GM21529 (cell line): ENCODE results near the gene SNX13.

Experiments
- ATAC-seq: cut with Tn5 transposase; IDR thresholded peaks from one replicate; pipeline ENCODE4 v1.9.1; 2021; ENCODE audit not compliant: unreplicated experiment

SNX13 gene

GRCh38 chr7:17946591-17946990, 6.3 kb upstream of the SNX13 start:
- ATAC-seq = peak; percentile 92

- ATAC-seq = no peak
These were observed 4.4 kb upstream of the SNX13 start for GRCh38 chr7:17944720-17945119.

- no peak for ATAC-seq
These were observed 2.7 kb upstream of the SNX13 start for GRCh38 chr7:17943006-17943405.

GRCh38 chr7:17942231-17942630, 1.9 kb upstream of the SNX13 start:
- ATAC-seq = no peak

- no peak for ATAC-seq
These were observed 697 bp upstream of the SNX13 start for GRCh38 chr7:17940951-17941431.

GRCh38 chr7:17939606-17940301, 540 bp downstream of the SNX13 start:
- peak; percentile 41 for ATAC-seq

- no peak for ATAC-seq
These were observed 1.1 kb downstream of the SNX13 start for GRCh38 chr7:17939211-17939605.

GRCh38 chr7:17937506-17938120, 2.7 kb downstream of the SNX13 start:
- ATAC-seq = no peak

GRCh38 chr7:17936321-17936720, 4.0 kb downstream of the SNX13 start:
- ATAC-seq = no peak

- ATAC-seq = no peak
These were observed 5.6 kb downstream of the SNX13 start for GRCh38 chr7:17934612-17935240.

GRCh38 chr7:17934094-17934493, 6.2 kb downstream of the SNX13 start:
- ATAC-seq = no peak

GRCh38 chr7:17932770-17933169, 7.5 kb downstream of the SNX13 start:
- no peak for ATAC-seq

- ATAC-seq = no peak
These were observed 9.2 kb downstream of the SNX13 start for GRCh38 chr7:17931069-17931468.

- ATAC-seq = no peak
These were observed 9.7 kb downstream of the SNX13 start for GRCh38 chr7:17930546-17930945.

GRCh38 chr7:17929647-17930395, 10.5 kb downstream of the SNX13 start:
- ATAC-seq = no peak

GRCh38 chr7:17928055-17928454, 12.2 kb downstream of the SNX13 start:
- no peak for ATAC-seq

- no peak for ATAC-seq
These were observed 18.4 kb downstream of the SNX13 start for GRCh38 chr7:17921857-17922416.

GRCh38 chr7:17917842-17918241, 22.5 kb downstream of the SNX13 start:
- ATAC-seq = no peak

GRCh38 chr7:17916786-17917185, 23.5 kb downstream of the SNX13 start:
- no peak for ATAC-seq

GRCh38 chr7:17915796-17916195, 24.5 kb downstream of the SNX13 start:
- ATAC-seq = no peak

GRCh38 chr7:17915168-17915567, 25.1 kb downstream of the SNX13 start:
- no peak for ATAC-seq
